Measurements from ENCODE around the gene ATP9A. TPM values are rescaled to one million over a fixed set of nuclear protein-coding genes. Genes with fewer than 3 reads are reported as not detected.

Gene ATP9A
- polyA plus RNA-seq, 1 of the 3 experiments (the other 2 are of a cell fraction): 11.0 TPM

DNA sequence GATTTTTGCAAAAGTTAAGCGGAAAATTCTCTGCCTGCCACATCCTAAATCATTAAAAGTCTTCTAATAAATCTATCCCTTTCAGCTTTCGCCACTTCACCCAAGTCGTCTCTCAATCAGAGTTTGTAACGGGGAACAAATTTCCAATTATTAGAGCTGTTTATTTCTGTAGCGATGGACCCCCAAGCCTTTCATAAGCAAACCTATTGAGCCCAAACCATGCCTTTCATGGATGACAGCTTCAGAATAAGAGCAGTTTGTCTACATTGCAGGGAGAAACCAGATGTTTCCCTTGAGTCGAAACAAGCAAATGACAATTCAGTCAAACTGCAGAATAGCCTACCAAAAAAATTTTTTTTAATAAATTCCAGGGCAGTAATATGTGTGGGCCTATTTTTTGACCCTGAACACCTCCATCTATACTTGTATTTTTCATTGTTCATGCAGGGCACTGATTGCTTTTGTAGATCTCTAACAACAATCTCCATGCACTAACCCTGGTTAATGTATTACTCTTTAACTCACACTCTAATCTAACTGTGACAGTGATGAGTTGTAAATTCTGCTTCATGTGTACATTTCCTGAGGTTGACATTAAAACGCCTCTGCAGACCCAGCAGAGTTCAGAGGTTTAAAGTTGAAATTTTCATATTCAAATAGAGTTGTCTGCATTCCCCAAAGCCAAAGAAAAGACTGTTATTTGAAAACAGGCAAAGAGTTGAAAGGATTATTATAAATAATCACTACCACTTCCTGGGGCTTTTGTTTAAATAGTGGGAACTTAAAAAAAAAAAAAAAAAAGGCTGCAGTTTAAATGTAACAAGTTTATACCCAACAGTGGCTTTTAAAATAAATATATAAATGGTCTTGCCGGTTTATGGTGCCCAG is 64.5 kb downstream of the ATP9A start (continued):
- TF ChIP-seq, protein P1, sequence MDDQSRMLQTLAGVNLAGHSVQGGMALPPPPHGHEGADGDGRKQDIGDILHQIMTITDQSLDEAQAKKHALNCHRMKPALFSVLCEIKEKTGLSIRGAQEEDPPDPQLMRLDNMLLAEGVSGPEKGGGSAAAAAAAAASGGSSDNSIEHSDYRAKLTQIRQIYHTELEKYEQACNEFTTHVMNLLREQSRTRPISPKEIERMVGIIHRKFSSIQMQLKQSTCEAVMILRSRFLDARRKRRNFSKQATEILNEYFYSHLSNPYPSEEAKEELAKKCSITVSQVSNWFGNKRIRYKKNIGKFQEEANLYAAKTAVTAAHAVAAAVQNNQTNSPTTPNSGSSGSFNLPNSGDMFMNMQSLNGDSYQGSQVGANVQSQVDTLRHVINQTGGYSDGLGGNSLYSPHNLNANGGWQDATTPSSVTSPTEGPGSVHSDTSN (IDR thresholded peaks at IDR 0.05): no peak
- peak; percentile 60; the same call in 1 of the 2 replicates for TF ChIP-seq MXI1 (IDR thresholded peaks at IDR 0.05; ENCODE audit: low read depth, low read length)
- TF ChIP-seq ELF1 (IDR thresholded peaks at IDR 0.05): no peak
- no peak for TF ChIP-seq USF2 (IDR thresholded peaks at IDR 0.05; ENCODE audit: borderline replicate concordance, low read depth, low read length)
- no peak for TF ChIP-seq RAD21 (IDR thresholded peaks at IDR 0.05; ENCODE audit: low read length)
- TF ChIP-seq EZH2phosphoT487 (IDR thresholded peaks at IDR 0.05; ENCODE audit: borderline replicate concordance, low read depth): no peak
- peak; percentile 85 for TF ChIP-seq GATA2 (CRISPR knock-in tag; IDR thresholded peaks at IDR 0.05)
- TF ChIP-seq NFIC (IDR thresholded peaks at IDR 0.05; ENCODE audit: borderline replicate concordance): no peak
- TF ChIP-seq SIN3A (IDR thresholded peaks at IDR 0.05; ENCODE audit: borderline replicate concordance, low read depth, low read length): no peak
- no peak for TF ChIP-seq RFX5 (IDR thresholded peaks at IDR 0.05; ENCODE audit: low read length)
- no peak for TF ChIP-seq NRF1 (IDR thresholded peaks at IDR 0.05; ENCODE audit: low read depth, low read length)
- no peak for TF ChIP-seq RXRA (IDR thresholded peaks at IDR 0.05; ENCODE audit: borderline replicate concordance, low read depth)

DNA sequence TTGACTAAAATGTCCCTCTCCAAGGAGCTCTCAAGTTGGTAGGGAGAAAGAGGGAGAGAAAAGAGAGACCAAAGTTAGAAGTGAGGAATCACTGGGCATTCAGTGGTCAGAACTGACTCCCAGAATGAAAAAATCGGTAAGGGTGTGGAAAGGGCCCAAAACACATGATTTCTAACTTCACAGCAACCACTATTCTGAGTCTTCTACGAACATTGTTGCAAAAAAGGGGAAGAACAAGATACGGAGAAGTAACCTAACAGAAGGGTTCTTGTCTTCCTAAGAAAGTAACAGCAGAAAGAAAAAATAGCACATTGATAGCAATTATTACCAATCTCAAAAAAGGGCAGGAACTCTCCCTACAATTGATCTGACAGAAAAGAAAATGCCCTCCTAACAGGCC is 65.6 kb downstream of the ATP9A start:
- no peaks in the 10 kb centered on the region for H3K9me2 ChIP-seq
- ChIA-PET CTCF (interaction anchor here (1.7 to 4.1 kb wide), 3 partner anchors 12 to 381 kb away, joined by 4 to 20 read pairs (median 4); no protein-coding TSS in a partner anchor), POLR2A (no interaction called here)
- 87% methylated on average over 3 of the region's 3 CpGs for WGBS (ENCODE audit: low lambda C conversion rate)
- no peaks in the 10 kb centered on the region for H3F3A ChIP-seq (replicated peaks; ENCODE audit: insufficient read depth)
- H2AFZ ChIP-seq (ENCODE audit: low read depth): no peak overlapping the region
- H3K9ac ChIP-seq: no peak overlapping the region
- H3K36me3 ChIP-seq (replicated peaks in 1 of 2; ENCODE audit: control insufficient read depth in 1 of 2, insufficient read depth in 2 of 2, low read length in 1 of 2): no peaks in the 10 kb centered on the region
- H3K9me3 ChIP-seq: no peaks in the 10 kb centered on the region
- H3K4me2 ChIP-seq: no peak overlapping the region
- no peaks in the 10 kb centered on the region for H4K20me1 ChIP-seq (ENCODE audit: insufficient read depth)
- H3K4me1 ChIP-seq (ENCODE audit: control insufficient read depth in 1 of 2, insufficient read depth in 2 of 2, low read depth in 1 of 2, low read length in 1 of 2): peaks cover 8 to 14% of the 10 kb centered on the region in 2 experiments; a peak in 3 of 4 replicates
- H3K27ac ChIP-seq (ENCODE audit: low read depth in 2 of 2, low read length in 1 of 2): no peak overlapping the region
- no peaks in the 10 kb centered on the region for H3K27me3 ChIP-seq (ENCODE audit: insufficient read depth)
- TF ChIP-seq RCOR1 (IDR thresholded peaks at IDR 0.05; ENCODE audit: low read length): no peak
- no peak for TF ChIP-seq MEF2A (IDR thresholded peaks at IDR 0.05; ENCODE audit: borderline replicate concordance, low read depth)
- TF ChIP-seq ELF1 (IDR thresholded peaks at IDR 0.05): no peak
- no peak for TF ChIP-seq FOXM1 (IDR thresholded peaks at IDR 0.05; ENCODE audit: low read depth)
- no peak for TF ChIP-seq EP300 (IDR thresholded peaks at IDR 0.05; ENCODE audit: borderline replicate concordance in 1 of 2, low read depth in 1 of 2, low read length in 1 of 2)
- TF ChIP-seq REST (IDR thresholded peaks at IDR 0.05; ENCODE audit: low read depth, low read length): no peak
- TF ChIP-seq MAX (IDR thresholded peaks at IDR 0.05; ENCODE audit: low read depth): no peak
- no peak for TF ChIP-seq EZH2phosphoT487 (IDR thresholded peaks at IDR 0.05; ENCODE audit: borderline replicate concordance, low read depth)
- no peak for TF ChIP-seq USF2 (IDR thresholded peaks at IDR 0.05; ENCODE audit: borderline replicate concordance, low read depth, low read length)
- TF ChIP-seq GATA2 (CRISPR knock-in tag; IDR thresholded peaks at IDR 0.05): no peak
- TF ChIP-seq JUND (IDR thresholded peaks at IDR 0.05): no peak
- TF ChIP-seq, protein P2, sequence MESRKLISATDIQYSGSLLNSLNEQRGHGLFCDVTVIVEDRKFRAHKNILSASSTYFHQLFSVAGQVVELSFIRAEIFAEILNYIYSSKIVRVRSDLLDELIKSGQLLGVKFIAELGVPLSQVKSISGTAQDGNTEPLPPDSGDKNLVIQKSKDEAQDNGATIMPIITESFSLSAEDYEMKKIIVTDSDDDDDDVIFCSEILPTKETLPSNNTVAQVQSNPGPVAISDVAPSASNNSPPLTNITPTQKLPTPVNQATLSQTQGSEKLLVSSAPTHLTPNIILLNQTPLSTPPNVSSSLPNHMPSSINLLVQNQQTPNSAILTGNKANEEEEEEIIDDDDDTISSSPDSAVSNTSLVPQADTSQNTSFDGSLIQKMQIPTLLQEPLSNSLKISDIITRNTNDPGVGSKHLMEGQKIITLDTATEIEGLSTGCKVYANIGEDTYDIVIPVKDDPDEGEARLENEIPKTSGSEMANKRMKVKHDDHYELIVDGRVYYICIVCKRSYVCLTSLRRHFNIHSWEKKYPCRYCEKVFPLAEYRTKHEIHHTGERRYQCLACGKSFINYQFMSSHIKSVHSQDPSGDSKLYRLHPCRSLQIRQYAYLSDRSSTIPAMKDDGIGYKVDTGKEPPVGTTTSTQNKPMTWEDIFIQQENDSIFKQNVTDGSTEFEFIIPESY (IDR thresholded peaks at IDR 0.05; ENCODE audit: borderline replicate concordance, low read depth): no peak
- TF ChIP-seq POLR2AphosphoS5 (IDR thresholded peaks at IDR 0.05; ENCODE audit: low read depth, low read length): no peak
- no peak for TF ChIP-seq YY1 (IDR thresholded peaks at IDR 0.05; ENCODE audit: low read depth)
- no peak for TF ChIP-seq NRF1 (IDR thresholded peaks at IDR 0.05; ENCODE audit: low read depth, low read length)
- no peaks in the 10 kb centered on the region for H3K79me2 ChIP-seq (ENCODE audit: insufficient read depth)
- H3K4me3 ChIP-seq (ENCODE audit: low read depth in 2 of 2, low read length in 1 of 2): no peak overlapping the region
- DNase-seq: no peak
